GM21723 (cell line): ENCODE results near the gene DNAJB9.

ENCODE experiments used
- ATAC-seq: cut with Tn5 transposase; IDR thresholded peaks from one replicate; pipeline ENCODE4 v1.9.1; 2021; ENCODE audit warnings: mild to moderate bottlenecking, moderate library complexity; ENCODE audit not compliant: unreplicated experiment

The DNAJB9 gene

GRCh38 chr7:108565987-108566386 is 3.7 kb upstream of the DNAJB9 start:
- ATAC-seq, result no peak

GRCh38 chr7:108568801-108569380 is 783 bp upstream of the DNAJB9 start:
- no peak for ATAC-seq

- peak; percentile 39 for ATAC-seq
These were observed 577 bp downstream of the DNAJB9 start for GRCh38 chr7:108570146-108570755.

- ATAC-seq, result no peak
These were observed 2.8 kb downstream of the DNAJB9 start for GRCh38 chr7:108572480-108572879.

GRCh38 chr7:108575156-108575555 is 5.5 kb downstream of the DNAJB9 start:
- ATAC-seq, result no peak

GRCh38 chr7:108576116-108576515 is 6.4 kb downstream of the DNAJB9 start:
- no peak for ATAC-seq

GRCh38 chr7:108578937-108579336 is 9.3 kb downstream of the DNAJB9 start:
- no peak for ATAC-seq

GRCh38 chr7:108580298-108580697 is 10.6 kb downstream of the DNAJB9 start:
- ATAC-seq, result no peak

GRCh38 chr7:108581655-108582491 is 12.2 kb downstream of the DNAJB9 start:
- no peak for ATAC-seq

- ATAC-seq, result no peak
These were observed 14.5 kb downstream of the DNAJB9 start for GRCh38 chr7:108584211-108584610.

GRCh38 chr7:108585843-108586242 is 16.2 kb downstream of the DNAJB9 start:
- ATAC-seq, result no peak

GRCh38 chr7:108586274-108586710 is 16.6 kb downstream of the DNAJB9 start:
- no peak for ATAC-seq

GRCh38 chr7:108589199-108589598 is 19.5 kb downstream of the DNAJB9 start:
- no peak for ATAC-seq

GRCh38 chr7:108589874-108590273 is 20.2 kb downstream of the DNAJB9 start:
- no peak for ATAC-seq

- ATAC-seq, result no peak
These were observed 20.9 kb downstream of the DNAJB9 start for GRCh38 chr7:108590606-108591005.

GRCh38 chr7:108592646-108593201 is 23.1 kb downstream of the DNAJB9 start:
- ATAC-seq, result no peak

GRCh38 chr7:108596560-108596959 is 26.9 kb downstream of the DNAJB9 start:
- ATAC-seq, result peak; percentile 79

- ATAC-seq, result no peak
These were observed 28.5 kb downstream of the DNAJB9 start for GRCh38 chr7:108598153-108598552.

- ATAC-seq, result no peak
These were observed 29.4 kb downstream of the DNAJB9 start for GRCh38 chr7:108598914-108599580.

GRCh38 chr7:108600399-108600798 is 30.7 kb downstream of the DNAJB9 start:
- ATAC-seq, result no peak

- ATAC-seq, result no peak
These were observed 34.1 kb downstream of the DNAJB9 start for GRCh38 chr7:108603656-108604306.
